ENCODE data around the gene GRID2.

The GRID2 gene

DNA sequence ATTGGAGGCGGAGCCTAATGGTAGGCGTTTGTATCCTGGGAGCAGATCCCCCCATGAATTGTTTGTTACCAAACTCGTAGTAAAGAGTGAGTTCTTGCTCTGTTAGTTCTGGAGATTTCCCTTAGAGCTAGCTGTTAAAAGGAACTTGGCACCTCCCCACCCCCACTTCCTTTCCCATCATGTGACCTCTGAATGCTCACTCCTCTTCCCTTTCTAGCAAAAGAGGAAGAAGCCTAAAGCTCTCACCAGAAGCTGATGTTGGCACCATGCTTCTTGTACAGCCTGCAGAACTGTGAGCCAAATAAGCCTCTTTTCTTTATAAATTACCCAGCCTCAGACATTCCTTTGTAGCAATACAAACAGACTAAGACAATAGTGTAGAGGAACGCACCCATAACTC, 1511.0 kb downstream of the GRID2 start:
- DNase-seq (ENCODE audit: low read depth): no peak

More for the DNA sequence above, 1511.0 kb downstream of the GRID2 start:
- H3K4me3 ChIP-seq (ENCODE audit: low read length): no peak overlapping the region
- TF ChIP-seq CTCF (conservative IDR thresholded peaks at IDR 0.05; ENCODE audit: low read depth, low read length): no peak

Measured in retinal pigment epithelial cell (primary cell).